GM12864 (cell line): Measurements from ENCODE around the gene MET.

Experiments used
- DNase-seq: peaks from one replicate; pipeline ENCODE4 v3.0.0-alpha.2; 2011; ENCODE audit warnings: low read depth
- H3K4me3 ChIP-seq: 2 replicates; pipeline ENCODE4 v1.5.1; 2011; ENCODE audit warnings: mild to moderate bottlenecking, low read depth, low read length, control low read depth
- TF ChIP-seq, protein P1 (sequence below): IDR thresholded peaks from 2 replicates; pipeline ENCODE4 v1.5.1; 2011; ENCODE audit warnings: low read depth, mild to moderate bottlenecking, moderate library complexity, low read length, control low read depth, inconsistent platforms; ENCODE audit errors: missing control alignments

The MET gene

DNA sequence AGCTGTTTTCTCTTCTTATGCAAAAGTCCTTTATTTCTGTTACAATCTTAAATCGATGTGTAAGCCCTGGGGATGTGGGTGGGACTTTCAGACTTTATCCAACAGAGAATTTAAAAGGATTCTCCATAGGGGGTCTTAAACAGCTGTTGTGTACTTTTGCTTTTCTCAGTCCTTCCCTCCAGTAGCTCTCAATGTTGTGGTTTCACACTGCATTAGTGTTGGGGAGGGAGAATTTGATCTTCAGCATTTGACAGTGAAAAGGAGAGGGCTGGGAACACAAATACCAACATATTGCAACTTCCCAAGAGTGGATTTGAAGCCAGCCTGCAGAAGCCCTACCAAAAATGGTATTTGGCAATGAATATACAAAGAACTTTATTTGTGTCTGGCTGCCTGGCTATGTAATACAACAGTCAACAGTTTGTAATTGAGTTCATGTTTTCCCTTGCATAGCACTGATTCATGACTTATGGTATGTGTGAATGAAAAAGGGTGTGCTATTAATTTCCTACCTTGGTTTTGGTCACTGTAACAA, 110.2 kb downstream of the MET start:
- TF ChIP-seq, protein P1, sequence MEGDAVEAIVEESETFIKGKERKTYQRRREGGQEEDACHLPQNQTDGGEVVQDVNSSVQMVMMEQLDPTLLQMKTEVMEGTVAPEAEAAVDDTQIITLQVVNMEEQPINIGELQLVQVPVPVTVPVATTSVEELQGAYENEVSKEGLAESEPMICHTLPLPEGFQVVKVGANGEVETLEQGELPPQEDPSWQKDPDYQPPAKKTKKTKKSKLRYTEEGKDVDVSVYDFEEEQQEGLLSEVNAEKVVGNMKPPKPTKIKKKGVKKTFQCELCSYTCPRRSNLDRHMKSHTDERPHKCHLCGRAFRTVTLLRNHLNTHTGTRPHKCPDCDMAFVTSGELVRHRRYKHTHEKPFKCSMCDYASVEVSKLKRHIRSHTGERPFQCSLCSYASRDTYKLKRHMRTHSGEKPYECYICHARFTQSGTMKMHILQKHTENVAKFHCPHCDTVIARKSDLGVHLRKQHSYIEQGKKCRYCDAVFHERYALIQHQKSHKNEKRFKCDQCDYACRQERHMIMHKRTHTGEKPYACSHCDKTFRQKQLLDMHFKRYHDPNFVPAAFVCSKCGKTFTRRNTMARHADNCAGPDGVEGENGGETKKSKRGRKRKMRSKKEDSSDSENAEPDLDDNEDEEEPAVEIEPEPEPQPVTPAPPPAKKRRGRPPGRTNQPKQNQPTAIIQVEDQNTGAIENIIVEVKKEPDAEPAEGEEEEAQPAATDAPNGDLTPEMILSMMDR: no peak
- no peak for DNase-seq
- H3K4me3 ChIP-seq: no peak overlapping the region

DNA sequence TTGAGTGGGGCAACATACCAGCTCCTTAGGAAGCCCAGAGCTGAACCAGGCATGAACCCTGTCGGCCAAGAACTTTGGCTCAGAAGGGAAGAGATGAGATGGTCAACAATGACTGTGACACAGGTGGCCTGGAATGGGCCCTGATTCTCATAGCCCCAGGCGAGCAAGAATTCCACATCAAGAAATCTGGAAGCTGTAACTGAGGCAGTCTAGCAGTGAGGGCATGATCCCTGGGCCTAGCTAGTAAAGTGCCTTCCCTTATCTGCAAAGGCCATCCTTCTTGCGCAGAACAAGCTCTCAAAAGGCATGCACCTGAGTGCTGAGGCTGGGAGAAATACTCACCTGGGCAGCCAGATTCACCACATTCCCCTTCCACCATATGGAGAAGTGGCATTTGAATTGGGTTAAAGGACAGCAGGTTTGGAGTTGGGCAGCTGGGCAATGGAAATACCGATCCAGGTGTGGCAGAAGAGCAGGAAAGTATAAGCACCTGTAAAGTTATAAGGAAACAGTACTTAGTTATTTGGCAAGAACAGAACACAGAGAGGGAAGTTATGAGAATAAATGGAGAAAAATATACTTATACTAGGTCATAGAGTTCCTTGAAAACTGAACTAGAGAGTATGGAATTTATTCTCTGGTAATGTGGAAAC, 111.8 kb downstream of the MET start:
- H3K4me3 ChIP-seq: no peak overlapping the region
- TF ChIP-seq, protein P1: no peak
- DNase-seq: no peak

DNA sequence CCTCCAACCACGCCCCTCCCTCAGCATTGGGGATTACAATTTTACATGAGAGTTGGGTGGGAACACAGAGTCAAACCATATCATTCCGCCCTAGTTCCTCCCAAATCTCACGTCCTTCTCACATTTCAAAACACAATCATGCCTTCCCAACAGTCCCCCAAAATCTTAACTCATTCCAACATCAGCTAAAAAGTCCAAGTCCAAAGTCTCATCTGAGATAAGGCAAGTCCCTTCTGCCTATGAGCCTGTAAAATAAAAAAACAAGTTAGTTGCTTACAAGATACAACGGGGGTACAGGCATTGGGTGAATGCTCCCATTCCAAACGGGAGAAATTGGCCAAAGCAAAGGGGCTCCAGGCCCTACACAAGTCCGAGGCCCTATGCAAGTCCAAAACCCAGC, 112.7 kb downstream of the MET start:
- TF ChIP-seq, protein P1: no peak
- no peak for DNase-seq
- no peak overlapping the region for H3K4me3 ChIP-seq

DNA sequence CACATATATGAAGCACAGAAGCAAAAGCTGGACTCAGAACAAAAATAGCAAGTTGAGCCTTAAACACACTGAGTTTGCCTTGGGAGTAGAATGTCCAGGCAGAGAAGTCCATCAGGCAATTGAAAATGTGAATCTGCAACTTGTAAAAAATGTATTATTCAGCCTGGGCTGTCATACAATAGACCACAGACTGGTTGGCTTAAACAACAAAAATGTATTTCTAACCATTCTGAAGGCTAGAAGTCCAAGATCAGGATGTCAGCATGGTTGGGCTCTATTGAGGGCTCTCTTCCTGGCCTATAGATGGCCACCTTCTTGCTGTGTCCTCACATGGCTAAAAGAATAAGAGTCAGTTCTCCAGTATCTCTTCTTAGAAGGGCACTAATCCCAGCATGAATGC, 113.8 kb downstream of the MET start:
- TF ChIP-seq, protein P1: no peak

DNA sequence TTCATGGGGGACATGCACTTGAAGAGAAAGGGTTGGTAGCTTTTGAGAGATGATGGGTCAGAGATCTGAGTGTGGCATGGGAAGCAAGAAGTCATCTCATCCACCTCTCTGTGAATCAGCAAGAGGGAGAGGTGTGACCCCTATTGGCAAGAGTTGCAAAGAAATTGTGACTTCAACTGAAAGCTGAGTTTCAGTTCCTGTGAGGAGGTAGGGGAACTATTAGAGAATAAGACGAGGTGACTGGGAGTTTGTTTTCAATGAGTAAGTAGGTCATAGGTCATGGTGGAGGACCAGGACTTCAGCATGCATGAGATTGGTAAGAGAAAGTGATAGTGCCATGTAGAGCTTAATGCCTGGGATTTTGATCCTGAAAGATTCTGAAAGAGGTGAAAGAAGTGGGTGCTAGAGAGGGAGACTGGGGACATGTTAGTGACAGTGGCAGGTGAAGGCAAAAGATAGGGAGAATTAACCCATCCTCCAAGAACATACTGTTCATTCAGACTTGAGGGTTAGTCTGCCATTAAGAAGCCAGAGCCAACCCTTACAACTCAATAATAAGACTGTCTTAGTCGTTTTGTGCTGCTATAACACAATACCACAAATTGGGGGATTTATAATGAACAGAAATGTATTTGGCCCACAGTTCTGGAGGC, 114.9 kb downstream of the MET start:
- H3K4me3 ChIP-seq: no peak overlapping the region
- TF ChIP-seq, protein P1: peak; percentile 73
- DNase-seq: peak; percentile 67

More for the DNA sequence above, 113.8 kb downstream of the MET start:
- DNase-seq: no peak
- H3K4me3 ChIP-seq: no peak overlapping the region

DNA sequence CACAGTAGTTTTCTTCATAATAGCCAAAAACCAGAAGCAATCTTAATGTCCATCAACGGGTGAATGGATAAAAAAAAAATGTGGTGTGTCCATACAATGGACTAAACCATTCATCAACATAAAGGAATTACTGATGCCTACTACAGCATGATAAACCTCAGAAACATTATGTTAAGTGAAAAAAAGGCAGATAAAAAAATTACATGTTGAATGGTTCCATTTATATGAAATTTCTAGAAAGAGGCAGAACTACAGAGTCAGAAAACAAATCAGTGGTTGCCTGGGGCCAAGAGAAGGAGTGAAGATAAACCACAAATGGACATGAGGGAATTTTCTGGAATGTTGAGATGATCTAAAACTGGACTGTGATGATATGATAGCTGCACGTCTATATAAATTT, 115.9 kb downstream of the MET start:
- no peak for DNase-seq
- H3K4me3 ChIP-seq: no peak overlapping the region
- TF ChIP-seq, protein P1: no peak

DNA sequence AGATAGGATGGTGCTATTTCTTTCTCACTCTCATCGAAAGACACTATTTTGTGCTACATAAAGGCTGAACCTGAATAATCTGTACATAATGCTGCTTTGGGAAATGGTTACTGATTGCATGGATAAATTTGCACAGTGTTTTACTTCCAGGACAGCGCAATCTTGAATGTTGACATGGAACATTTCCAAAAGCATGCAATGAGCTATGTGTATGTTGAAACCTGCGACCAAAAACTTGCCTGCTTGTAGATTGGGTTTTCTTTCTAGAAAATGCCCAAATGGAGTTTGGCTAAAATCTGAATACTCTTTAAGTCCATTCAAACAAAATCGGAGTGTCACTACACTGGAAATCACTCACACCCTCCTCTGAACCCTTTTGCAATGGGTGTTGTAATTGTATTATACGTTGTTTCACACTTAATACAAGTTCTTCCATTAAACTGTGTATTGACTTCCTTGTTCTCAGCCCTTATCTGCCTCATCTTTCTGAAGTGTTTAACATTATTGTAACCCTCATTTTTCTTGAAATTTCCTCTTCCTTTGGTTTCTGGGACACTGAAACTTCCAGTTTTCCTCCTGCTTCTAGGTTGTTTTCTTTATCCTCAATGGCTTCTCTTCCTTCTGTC, 116.7 kb downstream of the MET start:
- no peak for DNase-seq
- TF ChIP-seq, protein P1: no peak
- H3K4me3 ChIP-seq: no peak overlapping the region
